H9 (cell line): ENCODE results near the gene PTPN7. TPM values are rescaled to one million over a fixed set of nuclear protein-coding genes. Genes with fewer than 3 reads are reported as not detected.

ENCODE experiments used
- DNase-seq: peaks from one replicate; pipeline ENCODE4 v3.0.0-alpha.2; 2017
- H2AFZ ChIP-seq: one replicate; pipeline ENCODE4 v1.6.1; 2013; ENCODE audit warnings: mild to moderate bottlenecking, low read length, control low read depth, moderate library complexity
- H2AK5ac ChIP-seq: 2 replicates; pipeline ENCODE4 v1.6.1; 2013; ENCODE audit warnings: low read length, control low read depth, mixed read lengths; ENCODE audit not compliant: insufficient read length
- H2BK120ac ChIP-seq: one replicate; pipeline ENCODE4 v1.6.1; 2013; ENCODE audit warnings: low read depth, mild to moderate bottlenecking, low read length, control low read depth, inconsistent platforms; ENCODE audit not compliant: poor library complexity, severe bottlenecking
- H2BK12ac ChIP-seq: 2 replicates; pipeline ENCODE4 v1.6.1; 2013; ENCODE audit warnings: low read length, control low read depth, mixed read lengths, low read depth; ENCODE audit not compliant: insufficient read length
- H2BK15ac ChIP-seq: 2 replicates; pipeline ENCODE4 v1.6.1; 2013; ENCODE audit warnings: low read depth, low read length, control low read depth
- H2BK20ac ChIP-seq: one replicate; pipeline ENCODE4 v1.6.1; 2013; ENCODE audit warnings: low read depth, mild to moderate bottlenecking, low read length, control low read depth, inconsistent platforms; ENCODE audit not compliant: poor library complexity, severe bottlenecking
- H2BK5ac ChIP-seq: 2 replicates; pipeline ENCODE4 v1.6.1; 2013; ENCODE audit warnings: low read length, control low read depth, mixed read lengths; ENCODE audit not compliant: insufficient read length
- H3K14ac ChIP-seq: 2 replicates; pipeline ENCODE4 v1.6.1; 2013; ENCODE audit warnings: low read length, control low read depth; ENCODE audit not compliant: insufficient read depth
- H3K18ac ChIP-seq: 2 replicates; pipeline ENCODE4 v1.6.1; 2013; ENCODE audit warnings: low read depth, mild to moderate bottlenecking, mixed read lengths, low read length, control low read depth; ENCODE audit not compliant: insufficient read length
- H3K23ac ChIP-seq: 2 replicates; pipeline ENCODE4 v1.6.1; 2013; ENCODE audit warnings: low read length, control low read depth, mixed read lengths, low read depth; ENCODE audit not compliant: insufficient read length
- H3K23me2 ChIP-seq: 2 replicates; pipeline ENCODE4 v1.6.1; 2013; ENCODE audit warnings: low read depth, mild to moderate bottlenecking, mixed read lengths, low read length, control low read depth; ENCODE audit not compliant: insufficient read length, poor library complexity, severe bottlenecking
- H3K27ac ChIP-seq: 2 replicates; pipeline ENCODE4 v1.5.1; 2013; ENCODE audit warnings: low read length, control low read depth, mixed read lengths, low read depth; ENCODE audit not compliant: insufficient read length
- H3K27me3 ChIP-seq: 2 replicates; pipeline ENCODE4 v1.6.1; 2013; ENCODE audit warnings: low read length, control low read depth, inconsistent platforms; ENCODE audit not compliant: insufficient read depth
- H3K4ac ChIP-seq: 2 replicates; pipeline ENCODE4 v1.6.1; 2013; ENCODE audit warnings: low read depth, mild to moderate bottlenecking, control low read depth, inconsistent platforms, low read length, moderate library complexity
- H3K4me1 ChIP-seq: 2 replicates; pipeline ENCODE4 v1.6.1; 2013; ENCODE audit warnings: low read length, control low read depth, inconsistent platforms; ENCODE audit not compliant: insufficient read depth
- H3K4me2 ChIP-seq: 2 replicates; pipeline ENCODE4 v1.6.1; 2013; ENCODE audit warnings: low read length, control low read depth, mixed read lengths; ENCODE audit not compliant: insufficient read length, insufficient read depth
- H3K56ac ChIP-seq: 2 replicates; pipeline ENCODE4 v1.6.1; 2013; ENCODE audit warnings: low read depth, mild to moderate bottlenecking, mixed read lengths, low read length, control low read depth; ENCODE audit not compliant: insufficient read length
- H3K79me1 ChIP-seq: 2 replicates; pipeline ENCODE4 v1.6.1; 2013; ENCODE audit warnings: low read depth, mild to moderate bottlenecking, moderate library complexity, low read length, control low read depth, inconsistent platforms; ENCODE audit not compliant: insufficient read depth, poor library complexity, severe bottlenecking
- H3K79me2 ChIP-seq: 2 replicates; pipeline ENCODE4 v1.6.1; 2013; ENCODE audit warnings: low read length, control low read depth, inconsistent platforms; ENCODE audit not compliant: insufficient read depth
- H3K9ac ChIP-seq: 2 replicates; pipeline ENCODE4 v1.6.1; 2013; ENCODE audit warnings: low read length, control low read depth, mixed read lengths; ENCODE audit not compliant: insufficient read length; ENCODE audit errors: extremely low read depth
- H3K9me3 ChIP-seq: one replicate; pipeline ENCODE4 v1.6.1; 2013; ENCODE audit warnings: low read depth, low read length, inconsistent platforms; ENCODE audit not compliant: control insufficient read depth
- H3T11ph ChIP-seq: one replicate; pipeline ENCODE4 v1.6.1; 2013; ENCODE audit warnings: mild to moderate bottlenecking, low read length, control low read depth, inconsistent platforms
- H4K20me1 ChIP-seq: one replicate; pipeline ENCODE4 v1.6.1; 2013; ENCODE audit not compliant: control insufficient read depth, insufficient read length, insufficient read depth
- H4K5ac ChIP-seq: 2 replicates; pipeline ENCODE4 v1.6.1; 2013; ENCODE audit warnings: low read depth, mild to moderate bottlenecking, mixed read lengths, low read length, control low read depth; ENCODE audit not compliant: insufficient read length
- H4K8ac ChIP-seq: replicated peaks from 2 replicates; pipeline ENCODE4 v1.6.1; 2013; ENCODE audit warnings: low read length, control low read depth, mixed read lengths, low read depth; ENCODE audit not compliant: insufficient read length
- H4K91ac ChIP-seq: 2 replicates; pipeline ENCODE4 v1.6.1; 2013; ENCODE audit warnings: low read depth, mild to moderate bottlenecking, moderate library complexity, mixed read lengths, low read length, control low read depth; ENCODE audit not compliant: insufficient read length
- H3K27ac Mint-ChIP-seq, 3 experiments: 2 replicates in 2 of 3; 3 replicates in 1 of 3; pipeline ENCODE4 v1.8.0; 2020 to 2021; ENCODE audit warnings: mixed read lengths in 3 of 3, mild to moderate bottlenecking in 1 of 3, moderate library complexity in 1 of 3
- H3K27me3 Mint-ChIP-seq: 2 replicates; pipeline ENCODE4 v1.8.0; 2021; ENCODE audit warnings: low read depth, mild to moderate bottlenecking, moderate library complexity, mixed read lengths
- H3K36me3 Mint-ChIP-seq, 3 experiments: 2 replicates in 2 of 3; 3 replicates in 1 of 3; pipeline ENCODE4 v1.8.0; 2020 to 2021; ENCODE audit warnings: low read depth in 3 of 3, mixed read lengths in 3 of 3; ENCODE audit not compliant: insufficient read depth in 1 of 3
- H3K4me1 Mint-ChIP-seq, 2 experiments: 2 replicates each; pipeline ENCODE4 v1.8.0; 2020; ENCODE audit warnings: mixed read lengths in 2 of 2
- H3K4me3 Mint-ChIP-seq, 2 experiments: 2 replicates in 1 of 2; 3 replicates in 1 of 2; pipeline ENCODE4 v1.8.0; 2020 to 2021; ENCODE audit warnings: mild to moderate bottlenecking in 2 of 2, mixed read lengths in 2 of 2, moderate library complexity in 1 of 2
- H3K9me3 Mint-ChIP-seq, 2 experiments: 2 replicates in 1 of 2; 3 replicates in 1 of 2; pipeline ENCODE4 v1.8.0; 2020; ENCODE audit warnings: mild to moderate bottlenecking in 2 of 2, mixed read lengths in 2 of 2, moderate library complexity in 1 of 2
- WGBS: extraction: QIAGEN DNeasy Blood & Tissue Kit; methylation state at CpG from one replicate; pipeline ENCODE4 v1.1.7; 2013; ENCODE audit warnings: missing lambda C conversion rate, low lambda C conversion rate, mixed read lengths; ENCODE audit not compliant: insufficient read length; ENCODE audit errors: extremely low coverage; 5-methylcytosine and 5-hydroxymethylcytosine counted together
- total RNA-seq: library from RNA; stranded (reverse); gene quantifications from 2 replicates; pipeline ENCODE4 v1.2.1, GENCODE V29; 2021
- TF ChIP-seq, protein P1 (sequence below): fragments of 200-600 bp; sonication (generic); conservative IDR thresholded peaks from 3 replicates; pipeline ENCODE4 v1.8.0; 2021; ENCODE audit warnings: antibody characterized with exemption, mild to moderate bottlenecking

Gene PTPN7
- total RNA-seq, 1 experiment from 2014 or later = 0.72 TPM

DNA sequence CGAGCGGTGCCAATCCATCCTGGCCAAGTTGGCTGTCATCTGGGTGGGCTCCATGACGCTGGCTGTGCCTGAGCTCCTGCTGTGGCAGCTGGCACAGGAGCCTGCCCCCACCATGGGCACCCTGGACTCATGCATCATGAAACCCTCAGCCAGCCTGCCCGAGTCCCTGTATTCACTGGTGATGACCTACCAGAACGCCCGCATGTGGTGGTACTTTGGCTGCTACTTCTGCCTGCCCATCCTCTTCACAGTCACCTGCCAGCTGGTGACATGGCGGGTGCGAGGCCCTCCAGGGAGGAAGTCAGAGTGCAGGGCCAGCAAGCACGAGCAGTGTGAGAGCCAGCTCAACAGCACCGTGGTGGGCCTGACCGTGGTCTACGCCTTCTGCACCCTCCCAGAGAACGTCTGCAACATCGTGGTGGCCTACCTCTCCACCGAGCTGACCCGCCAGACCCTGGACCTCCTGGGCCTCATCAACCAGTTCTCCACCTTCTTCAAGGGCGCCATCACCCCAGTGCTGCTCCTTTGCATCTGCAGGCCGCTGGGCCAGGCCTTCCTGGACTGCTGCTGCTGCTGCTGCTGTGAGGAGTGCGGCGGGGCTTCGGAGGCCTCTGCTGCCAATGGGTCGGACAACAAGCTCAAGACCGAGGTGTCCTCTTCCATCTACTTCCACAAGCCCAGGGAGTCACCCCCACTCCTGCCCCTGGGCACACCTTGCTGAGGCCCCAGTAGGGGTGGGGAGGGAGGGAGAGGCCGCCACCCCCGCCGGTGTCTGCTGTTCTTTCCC is 32.4 kb downstream of the PTPN7 start:
- Mint-ChIP-seq H3K36me3 (peaks cover 4 to 12% (median 7%) of the 10 kb centered on the region in 3 experiments; a peak in 6 of 7 replicates), H3K4me3 (no peak overlapping the region), H3K27me3 (peaks cover 9% of the 10 kb centered on the region), H3K27ac (0 out of 7 replicates have a peak overlapping the region, but pooled peaks of 1 of the 3 experiments have one; percentile 79), H3K9me3 (no peaks in the 10 kb centered on the region), H3K4me1 (peaks cover 18% of the 10 kb centered on the region in 2 experiments)
- no peak overlapping the region for H2BK15ac ChIP-seq
- no CpG with 5 or more reads among the region's 26 CpGs for WGBS
- no peak overlapping the region for H3K4ac ChIP-seq
- H4K91ac ChIP-seq = no peak overlapping the region
- TF ChIP-seq, protein P1, sequence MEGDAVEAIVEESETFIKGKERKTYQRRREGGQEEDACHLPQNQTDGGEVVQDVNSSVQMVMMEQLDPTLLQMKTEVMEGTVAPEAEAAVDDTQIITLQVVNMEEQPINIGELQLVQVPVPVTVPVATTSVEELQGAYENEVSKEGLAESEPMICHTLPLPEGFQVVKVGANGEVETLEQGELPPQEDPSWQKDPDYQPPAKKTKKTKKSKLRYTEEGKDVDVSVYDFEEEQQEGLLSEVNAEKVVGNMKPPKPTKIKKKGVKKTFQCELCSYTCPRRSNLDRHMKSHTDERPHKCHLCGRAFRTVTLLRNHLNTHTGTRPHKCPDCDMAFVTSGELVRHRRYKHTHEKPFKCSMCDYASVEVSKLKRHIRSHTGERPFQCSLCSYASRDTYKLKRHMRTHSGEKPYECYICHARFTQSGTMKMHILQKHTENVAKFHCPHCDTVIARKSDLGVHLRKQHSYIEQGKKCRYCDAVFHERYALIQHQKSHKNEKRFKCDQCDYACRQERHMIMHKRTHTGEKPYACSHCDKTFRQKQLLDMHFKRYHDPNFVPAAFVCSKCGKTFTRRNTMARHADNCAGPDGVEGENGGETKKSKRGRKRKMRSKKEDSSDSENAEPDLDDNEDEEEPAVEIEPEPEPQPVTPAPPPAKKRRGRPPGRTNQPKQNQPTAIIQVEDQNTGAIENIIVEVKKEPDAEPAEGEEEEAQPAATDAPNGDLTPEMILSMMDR = no peak
- H3K27ac ChIP-seq = no peak overlapping the region
- H2BK120ac ChIP-seq = no peak overlapping the region
- H3K23ac ChIP-seq = no peak overlapping the region
- no peak overlapping the region for H3K9ac ChIP-seq
- H2AFZ ChIP-seq = no peak overlapping the region
- H3K4me2 ChIP-seq = no peak overlapping the region
- no peak overlapping the region for H2BK5ac ChIP-seq
- H3K18ac ChIP-seq = no peak overlapping the region
- no peak overlapping the region for H4K5ac ChIP-seq
- no peak overlapping the region for H3T11ph ChIP-seq
- no peak overlapping the region for H4K8ac ChIP-seq
- no peaks in the 10 kb centered on the region for H3K23me2 ChIP-seq
- DNase-seq = no peak
- no peak overlapping the region for H2BK20ac ChIP-seq
- no peaks in the 10 kb centered on the region for H3K9me3 ChIP-seq
- H2BK12ac ChIP-seq = no peak overlapping the region
- no peak overlapping the region for H3K14ac ChIP-seq
- H2AK5ac ChIP-seq = no peak overlapping the region
- no peaks in the 10 kb centered on the region for H4K20me1 ChIP-seq
- H3K79me1 ChIP-seq = no peaks in the 10 kb centered on the region
- 0 out of 2 replicates have a peak, but pooled peaks cover 4% of the 10 kb centered on the region for H3K4me1 ChIP-seq
- no peaks in the 10 kb centered on the region for H3K79me2 ChIP-seq
- H3K27me3 ChIP-seq = no peaks in the 10 kb centered on the region
- H3K56ac ChIP-seq = no peak overlapping the region
